GM12875 (cell line): ENCODE results near the gene ARID1B.

Source experiments
- H3K4me3 ChIP-seq: one replicate; pipeline ENCODE4 v1.5.1; 2011; ENCODE audit warnings: low read depth, low read length, control low read depth
- TF ChIP-seq, protein P1 (sequence below): IDR thresholded peaks from 2 replicates; pipeline ENCODE4 v1.5.1; 2011; ENCODE audit warnings: low read depth, mild to moderate bottlenecking, control low read depth, inconsistent platforms, low read length, moderate library complexity, borderline replicate concordance; ENCODE audit not compliant: insufficient read depth

ARID1B gene

DNA sequence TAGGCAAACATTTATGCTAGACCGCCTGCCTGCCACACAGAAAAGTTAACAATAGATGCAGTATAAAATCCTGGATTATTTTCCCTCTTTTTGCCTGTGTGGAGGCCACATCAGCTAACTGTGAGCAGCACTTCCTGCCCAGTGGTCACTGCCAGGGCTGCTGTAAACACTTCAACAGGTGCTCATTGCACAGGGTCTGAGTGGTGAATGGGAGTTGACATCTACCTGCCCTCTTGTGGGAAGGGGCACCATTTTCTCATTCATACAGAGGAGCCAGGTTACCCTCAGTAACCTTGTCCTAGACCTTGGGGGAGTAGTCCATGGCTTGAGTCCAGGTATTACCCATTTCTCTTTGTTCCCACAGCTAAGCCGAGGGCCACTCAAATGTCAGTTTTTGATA lies 310.8 kb downstream of the ARID1B start:
- TF ChIP-seq, protein P1, sequence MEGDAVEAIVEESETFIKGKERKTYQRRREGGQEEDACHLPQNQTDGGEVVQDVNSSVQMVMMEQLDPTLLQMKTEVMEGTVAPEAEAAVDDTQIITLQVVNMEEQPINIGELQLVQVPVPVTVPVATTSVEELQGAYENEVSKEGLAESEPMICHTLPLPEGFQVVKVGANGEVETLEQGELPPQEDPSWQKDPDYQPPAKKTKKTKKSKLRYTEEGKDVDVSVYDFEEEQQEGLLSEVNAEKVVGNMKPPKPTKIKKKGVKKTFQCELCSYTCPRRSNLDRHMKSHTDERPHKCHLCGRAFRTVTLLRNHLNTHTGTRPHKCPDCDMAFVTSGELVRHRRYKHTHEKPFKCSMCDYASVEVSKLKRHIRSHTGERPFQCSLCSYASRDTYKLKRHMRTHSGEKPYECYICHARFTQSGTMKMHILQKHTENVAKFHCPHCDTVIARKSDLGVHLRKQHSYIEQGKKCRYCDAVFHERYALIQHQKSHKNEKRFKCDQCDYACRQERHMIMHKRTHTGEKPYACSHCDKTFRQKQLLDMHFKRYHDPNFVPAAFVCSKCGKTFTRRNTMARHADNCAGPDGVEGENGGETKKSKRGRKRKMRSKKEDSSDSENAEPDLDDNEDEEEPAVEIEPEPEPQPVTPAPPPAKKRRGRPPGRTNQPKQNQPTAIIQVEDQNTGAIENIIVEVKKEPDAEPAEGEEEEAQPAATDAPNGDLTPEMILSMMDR = no peak
- no peak overlapping the region for H3K4me3 ChIP-seq

DNA sequence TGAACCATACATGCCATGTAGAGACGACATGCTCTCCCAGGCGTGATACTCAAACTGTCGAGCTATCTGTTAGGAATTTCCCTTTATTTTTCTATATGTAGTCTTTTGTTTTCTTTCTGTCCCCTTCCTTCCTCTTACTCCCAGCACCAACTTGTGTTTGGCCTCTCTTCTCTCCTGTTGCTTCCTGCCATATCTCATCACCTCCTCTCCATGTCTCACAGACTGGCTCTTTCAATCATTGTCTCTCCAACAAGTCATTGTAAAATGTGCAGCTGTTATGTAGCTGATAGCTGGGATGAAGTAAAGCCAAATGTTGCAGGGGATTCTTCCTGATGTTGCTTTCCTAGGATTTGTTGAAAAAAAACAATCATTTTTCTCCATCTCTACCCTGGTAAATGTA lies 311.7 kb downstream of the ARID1B start:
- TF ChIP-seq, protein P1 = no peak
- H3K4me3 ChIP-seq = no peak overlapping the region

- TF ChIP-seq, protein P1 = no peak
- H3K4me3 ChIP-seq = no peak overlapping the region
These were observed 312.1 kb downstream of the ARID1B start for GRCh38 chr6:157089258-157089657.

DNA sequence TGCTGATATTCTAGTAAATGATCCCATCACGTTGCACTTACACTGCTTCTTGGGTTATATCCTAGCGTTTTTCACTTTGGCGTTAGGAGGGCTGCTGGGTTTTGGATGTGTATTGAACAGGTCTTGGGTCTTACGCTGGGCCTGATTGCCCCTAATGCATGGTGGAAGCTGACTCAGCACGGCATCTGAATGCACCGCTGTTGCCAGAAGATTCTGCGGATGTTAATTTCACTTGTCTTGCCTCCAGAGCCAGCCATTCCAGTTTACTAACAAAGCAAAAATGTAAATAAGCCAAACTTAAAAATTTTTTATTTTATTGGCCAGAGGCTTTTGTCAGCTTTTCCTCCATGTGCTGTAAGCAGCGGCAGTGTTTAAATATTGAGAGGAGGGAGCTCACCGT lies 312.7 kb downstream of the ARID1B start:
- no peak overlapping the region for H3K4me3 ChIP-seq
- TF ChIP-seq, protein P1 = no peak

GRCh38 chr6:157090736-157091135 lies 313.6 kb downstream of the ARID1B start:
- TF ChIP-seq, protein P1 = no peak

DNA sequence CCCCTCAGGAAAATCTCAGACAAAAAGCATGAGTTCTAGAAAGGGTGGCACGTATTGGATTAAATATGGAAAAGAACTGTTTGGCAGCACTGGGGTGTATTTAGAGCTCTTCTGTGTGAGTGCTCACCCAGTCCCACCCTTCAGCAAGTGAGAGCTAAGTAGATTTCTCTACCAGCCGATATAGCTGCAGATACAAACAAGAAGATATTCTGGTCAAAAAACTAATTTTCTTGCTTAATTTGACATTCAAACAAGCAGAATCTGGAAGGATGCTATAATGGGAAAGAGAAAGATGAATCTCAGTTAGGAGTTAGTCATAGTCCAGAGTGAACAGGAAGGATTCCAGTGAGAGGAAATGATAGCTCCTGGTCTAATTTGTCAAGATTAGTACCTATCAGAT lies 314.1 kb downstream of the ARID1B start:
- no peak overlapping the region for H3K4me3 ChIP-seq
- TF ChIP-seq, protein P1 = no peak

More at GRCh38 chr6:157090736-157091135, 313.6 kb downstream of the ARID1B start:
- H3K4me3 ChIP-seq = no peak overlapping the region

DNA sequence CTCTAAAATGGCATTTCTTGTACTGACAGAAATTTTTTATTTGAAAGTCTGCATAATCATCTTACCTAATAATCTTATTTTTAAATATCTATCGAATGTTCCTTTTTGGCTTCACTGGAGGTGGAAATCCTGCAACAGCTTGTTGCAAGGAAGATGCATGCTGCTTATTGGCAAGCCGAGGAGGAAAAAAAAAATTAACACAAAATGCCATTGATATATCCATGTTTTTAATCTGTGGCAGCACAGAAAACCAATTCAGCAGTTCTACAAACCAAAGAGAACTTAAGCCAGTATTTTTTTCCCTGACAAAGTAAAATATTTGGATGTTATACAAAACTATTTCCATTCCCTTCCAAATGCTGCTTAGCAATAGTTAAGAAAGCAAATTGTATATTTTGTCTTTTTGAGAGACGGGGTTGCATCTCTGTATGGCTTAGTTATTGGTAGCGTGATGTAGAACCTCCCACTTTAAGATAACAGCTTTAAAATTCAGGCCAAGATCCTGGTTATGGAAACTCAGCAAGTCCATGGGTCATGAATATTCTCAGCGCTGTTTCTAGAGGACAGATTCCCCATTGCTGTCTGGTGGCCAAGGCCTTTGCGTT lies 314.8 kb downstream of the ARID1B start:
- H3K4me3 ChIP-seq = no peak overlapping the region
- TF ChIP-seq, protein P1 = no peak
